KOPT-K1 (cell line): ENCODE results near the gene FAS.

Experiments
- H3K27ac ChIP-seq: fragments of 200-600 bp; sonication (generic); 2 replicates; pipeline ENCODE4 v1.5.1; 2016; ENCODE audit warnings: antibody characterized with exemption, mild to moderate bottlenecking, low read depth, low read length; ENCODE audit not compliant: poor library complexity, severe bottlenecking
- H3K36me3 ChIP-seq: fragments of 200-600 bp; sonication (generic); 2 replicates; pipeline ENCODE4 v1.5.1; 2017; ENCODE audit warnings: antibody characterized with exemption, mild to moderate bottlenecking, low read length, moderate library complexity; ENCODE audit not compliant: insufficient read depth
- H3K9me3 ChIP-seq: fragments of 200-600 bp; sonication (generic); 2 replicates; pipeline ENCODE4 v1.5.1; 2017; ENCODE audit warnings: antibody characterized with exemption, low read length, mild to moderate bottlenecking; ENCODE audit not compliant: insufficient read depth, poor library complexity, severe bottlenecking

The FAS gene

GRCh38 chr10:88961266-88961665, 29.3 kb upstream of the FAS start:
- H3K9me3 ChIP-seq: no peaks in the 10 kb centered on the region
- H3K27ac ChIP-seq: no peak overlapping the region
- no peaks in the 10 kb centered on the region for H3K36me3 ChIP-seq

- Histone ChIP-seq H3K9me3 (no peaks in the 10 kb centered on the region), H3K36me3 (no peaks in the 10 kb centered on the region), H3K27ac (no peak overlapping the region)
Observed at GRCh38 chr10:88962336-88962735, 28.3 kb upstream of the FAS start.

- no peaks in the 10 kb centered on the region for H3K36me3 ChIP-seq
- H3K9me3 ChIP-seq: no peaks in the 10 kb centered on the region
- no peak overlapping the region for H3K27ac ChIP-seq
Observed at GRCh38 chr10:88963318-88963717, 27.3 kb upstream of the FAS start.

GRCh38 chr10:88964360-88964759, 26.2 kb upstream of the FAS start:
- H3K27ac ChIP-seq: no peak overlapping the region
- no peaks in the 10 kb centered on the region for H3K9me3 ChIP-seq
- no peaks in the 10 kb centered on the region for H3K36me3 ChIP-seq

GRCh38 chr10:88964869-88965415, 25.7 kb upstream of the FAS start:
- no peak overlapping the region for H3K27ac ChIP-seq
- no peaks in the 10 kb centered on the region for H3K9me3 ChIP-seq
- H3K36me3 ChIP-seq: no peaks in the 10 kb centered on the region

- Histone ChIP-seq H3K9me3 (no peaks in the 10 kb centered on the region), H3K27ac (no peak overlapping the region), H3K36me3 (no peaks in the 10 kb centered on the region)
Observed at GRCh38 chr10:88966797-88967196, 23.8 kb upstream of the FAS start.

- H3K27ac ChIP-seq: no peak overlapping the region
- H3K9me3 ChIP-seq: no peaks in the 10 kb centered on the region
- no peaks in the 10 kb centered on the region for H3K36me3 ChIP-seq
Observed at GRCh38 chr10:88968391-88968790, 22.2 kb upstream of the FAS start.

GRCh38 chr10:88971221-88972061, 19.2 kb upstream of the FAS start:
- Histone ChIP-seq H3K9me3 (no peaks in the 10 kb centered on the region), H3K27ac (no peak overlapping the region)

GRCh38 chr10:88974012-88974411, 16.6 kb upstream of the FAS start:
- no peak overlapping the region for H3K27ac ChIP-seq
- no peaks in the 10 kb centered on the region for H3K9me3 ChIP-seq

More at GRCh38 chr10:88971221-88972061, 19.2 kb upstream of the FAS start:
- no peaks in the 10 kb centered on the region for H3K36me3 ChIP-seq

GRCh38 chr10:88974446-88975376, 15.9 kb upstream of the FAS start:
- H3K9me3 ChIP-seq: no peaks in the 10 kb centered on the region

More at GRCh38 chr10:88974012-88974411, 16.6 kb upstream of the FAS start:
- H3K36me3 ChIP-seq: no peaks in the 10 kb centered on the region

GRCh38 chr10:88975377-88975720, 15.2 kb upstream of the FAS start:
- Histone ChIP-seq H3K27ac (peak overlapping the region; percentile 78), H3K9me3 (no peaks in the 10 kb centered on the region)

More at GRCh38 chr10:88974446-88975376, 15.9 kb upstream of the FAS start:
- H3K27ac ChIP-seq: peak overlapping the region; percentile 78
- no peaks in the 10 kb centered on the region for H3K36me3 ChIP-seq

GRCh38 chr10:88978463-88978862, 12.1 kb upstream of the FAS start:
- Histone ChIP-seq H3K9me3 (no peaks in the 10 kb centered on the region), H3K36me3 (no peaks in the 10 kb centered on the region), H3K27ac (no peak overlapping the region)

More at GRCh38 chr10:88975377-88975720, 15.2 kb upstream of the FAS start:
- no peaks in the 10 kb centered on the region for H3K36me3 ChIP-seq

GRCh38 chr10:88979153-88979562, 11.4 kb upstream of the FAS start:
- no peaks in the 10 kb centered on the region for H3K9me3 ChIP-seq
- no peaks in the 10 kb centered on the region for H3K36me3 ChIP-seq
- no peak overlapping the region for H3K27ac ChIP-seq

- Histone ChIP-seq H3K27ac (no peak overlapping the region), H3K9me3 (no peaks in the 10 kb centered on the region), H3K36me3 (no peaks in the 10 kb centered on the region)
Observed at GRCh38 chr10:88979603-88980002, 11.0 kb upstream of the FAS start.

GRCh38 chr10:88980247-88980646, 10.4 kb upstream of the FAS start:
- Histone ChIP-seq H3K9me3 (no peaks in the 10 kb centered on the region), H3K36me3 (no peaks in the 10 kb centered on the region), H3K27ac (no peak overlapping the region)
